HepG2 (cell line): ENCODE measurements around the gene OSBPL3. TPM values are rescaled to one million over a fixed set of nuclear protein-coding genes. Genes with fewer than 3 reads are reported as not detected.

Experiments
- ATAC-seq: fragments of 200-7000 bp; cut with Tn5 transposase; 3 replicates; pipeline ENCODE4 v1.9.1; 2020; ENCODE audit warnings: mild to moderate bottlenecking, moderate library complexity
- BruUV-seq: library from RNA; stranded (reverse); fragments of 400-500 nt; replicated peaks from 2 replicates; lab custom pipeline; 2021; lab: Mats Ljungman, UMichigan
- CTCF ChIA-PET: fragments of 300-600 bp; formaldehyde crosslinking; extraction: SDS; loops from one replicate; lab custom pipeline; 2021; ENCODE audit warnings: low total read pairs, inconsistent platforms, low intra/inter-chr PET ratio; lab: Yijun Ruan, JAX
- POLR2A ChIA-PET: fragments of 350-600 bp; sonication (Branson Sonifier 250); formaldehyde crosslinking; loops from one replicate; lab custom pipeline; 2020; ENCODE audit warnings: antibody characterized with exemption, inconsistent platforms; lab: Yijun Ruan, JAX
- DNase-seq: peaks from one replicate; pipeline ENCODE4 v3.0.0-alpha.2; 2015; ENCODE audit warnings: low spot score
- FAIRE-seq: peaks from 3 replicates; lab custom pipeline; 2011; peaks lifted over from hg19 to GRCh38; lab: Jason Lieb, UNC
- H2AFZ ChIP-seq: one replicate; pipeline ENCODE4 v1.6.1; 2011; ENCODE audit warnings: low read length, inconsistent platforms
- H3K27ac ChIP-seq: fragments of 300-600 bp; 3 replicates; pipeline ENCODE4 v1.8.0; 2011; ENCODE audit warnings: mixed run types, mild to moderate bottlenecking, mixed read lengths, low read length, inconsistent platforms; ENCODE audit not compliant: insufficient read depth; ENCODE audit errors: extremely low read length
- H3K27me3 ChIP-seq, 2 experiments: fragments of 200-600 bp in 1 of 2; 2 replicates in 1 of 2; 3 replicates in 1 of 2; pipeline versions ENCODE4 v1.6.0 to v1.8.0; 2011; ENCODE audit warnings: low read length in 2 of 2, mild to moderate bottlenecking in 2 of 2, moderate library complexity in 2 of 2, inconsistent platforms in 1 of 2; ENCODE audit not compliant: insufficient read depth in 2 of 2, control insufficient read depth in 1 of 2
- H3K36me3 ChIP-seq, 2 experiments: fragments of 200-600 bp in 1 of 2; replicated peaks in 1 of 2; 2 replicates in 1 of 2; 3 replicates in 1 of 2; pipeline versions ENCODE4 v1.5.1 to v1.8.0; 2011; ENCODE audit warnings: low read length in 2 of 2, inconsistent platforms in 1 of 2; ENCODE audit not compliant: insufficient read depth in 2 of 2, control insufficient read depth in 1 of 2
- H3K4me1 ChIP-seq: 2 replicates; pipeline ENCODE4 v1.5.1; 2012; ENCODE audit warnings: low read length, inconsistent platforms; ENCODE audit not compliant: insufficient read depth
- H3K4me2 ChIP-seq: 2 replicates; pipeline ENCODE4 v1.6.0; 2011; ENCODE audit warnings: low read depth, low read length, inconsistent platforms
- H3K4me3 ChIP-seq, 3 experiments: fragments of 200-600 bp in 1 of 3; sonication (generic), shearing (Covaris generic) in 1 of 3; replicated peaks in 1 of 3; 2 replicates each; pipeline ENCODE4 v1.5.1; 2011 to 2016; ENCODE audit warnings: low read length in 3 of 3, inconsistent platforms in 2 of 3, low read depth in 2 of 3, mild to moderate bottlenecking in 2 of 3, control low read depth in 1 of 3, mixed read lengths in 1 of 3; ENCODE audit not compliant: insufficient read depth in 1 of 3
- H3K79me2 ChIP-seq: one replicate; pipeline ENCODE4 v1.6.1; 2011; ENCODE audit warnings: low read length, inconsistent platforms; ENCODE audit not compliant: insufficient read depth
- H3K9ac ChIP-seq: 2 replicates; pipeline ENCODE4 v1.6.0; 2011; ENCODE audit warnings: mild to moderate bottlenecking, low read depth, low read length, inconsistent platforms; ENCODE audit not compliant: insufficient read depth
- H3K9me3 ChIP-seq: 2 replicates; pipeline ENCODE4 v1.5.1; 2012; ENCODE audit warnings: mild to moderate bottlenecking, low read length
- H4K20me1 ChIP-seq: 2 replicates; pipeline ENCODE4 v1.6.0; 2011; ENCODE audit warnings: inconsistent platforms, mild to moderate bottlenecking, low read length, moderate library complexity; ENCODE audit not compliant: insufficient read depth
- BRCA1 ChIP-seq: sonication (generic); formaldehyde crosslinking; IDR thresholded peaks from 2 replicates; pipeline ENCODE4 v1.4.0; 2020; ENCODE audit warnings: missing genetic modification reagents
- HMGA1 ChIP-seq: sonication (generic); formaldehyde crosslinking; conservative IDR thresholded peaks from 2 replicates; pipeline ENCODE4 v1.4.0; 2020; ENCODE audit warnings: missing genetic modification reagents
- HNF4G ChIP-seq, 2 experiments: sonication (generic) in 1 of 2; formaldehyde crosslinking in 1 of 2; IDR thresholded peaks; 2 replicates each; pipeline versions ENCODE4 v1.4.0 to v1.6.1; 2011 to 2020; ENCODE audit warnings: borderline replicate concordance in 2 of 2, low read depth in 2 of 2, mild to moderate bottlenecking in 2 of 2, low read length in 1 of 2, missing genetic modification reagents in 1 of 2, moderate library complexity in 1 of 2
- KAT8 ChIP-seq: IDR thresholded peaks from 2 replicates; pipeline ENCODE4 v1.6.1; 2016; ENCODE audit warnings: missing genetic modification reagents, missing compliant biosample characterization
- MZF1 ChIP-seq: sonication (generic); formaldehyde crosslinking; IDR thresholded peaks from 2 replicates; pipeline ENCODE4 v1.8.1; 2023; ENCODE audit warnings: mild to moderate bottlenecking, missing genetic modification reagents, borderline replicate concordance
- NCOA5 ChIP-seq: sonication (generic); formaldehyde crosslinking; IDR thresholded peaks from 2 replicates; pipeline ENCODE4 v1.4.0; 2020; ENCODE audit warnings: missing genetic modification reagents
- SRSF4 ChIP-seq: fragments of 200-400 bp; formaldehyde crosslinking; IDR thresholded peaks from one replicate; pipeline ENCODE4 v1.6.1; 2018; ENCODE audit warnings: mild to moderate bottlenecking, low read depth, low read length, moderate library complexity; ENCODE audit not compliant: poor library complexity, severe bottlenecking
- SRSF9 ChIP-seq: fragments of 200-400 bp; formaldehyde crosslinking; IDR thresholded peaks from 2 replicates; pipeline ENCODE4 v1.6.1; 2018; ENCODE audit warnings: borderline replicate concordance, mild to moderate bottlenecking, low read depth, low read length; ENCODE audit not compliant: insufficient read depth, poor library complexity, severe bottlenecking
- ZNF296 ChIP-seq: sonication (generic); formaldehyde crosslinking; conservative IDR thresholded peaks from 2 replicates; pipeline ENCODE4 v1.5.0; 2020; ENCODE audit warnings: mild to moderate bottlenecking, missing genetic modification reagents
- ZNF569 ChIP-seq: sonication (generic); formaldehyde crosslinking; IDR thresholded peaks from 2 replicates; pipeline ENCODE4 v1.5.0; 2020; ENCODE audit warnings: mild to moderate bottlenecking, missing genetic modification reagents, moderate library complexity, borderline replicate concordance
- ZNF605 ChIP-seq: sonication (generic); formaldehyde crosslinking; IDR thresholded peaks from 2 replicates; pipeline ENCODE4 v1.8.0; 2022; ENCODE audit warnings: mild to moderate bottlenecking, missing genetic modification reagents
- ZNF776 ChIP-seq: sonication (generic); formaldehyde crosslinking; IDR thresholded peaks from 2 replicates; pipeline ENCODE4 v1.4.0; 2020; ENCODE audit warnings: mild to moderate bottlenecking, missing genetic modification reagents
- WGBS: methylation state at CpG from one replicate; pipeline ENCODE4 v1.1.6; 2017; ENCODE audit warnings: low lambda C conversion rate; 5-methylcytosine and 5-hydroxymethylcytosine counted together
- in situ Hi-C: cut with HindIII; loops from 2 replicates; pipeline ENCODE4 v1.10.0; 2017; ENCODE audit warnings: low pct_unique_long_range_greater_than_20kb; ENCODE audit not compliant: extremely low pct_ligation_motif_present
- intact Hi-C: fragments of 100-400 bp; cut with micrococcal nuclease; formaldehyde crosslinking; loops from one replicate; pipeline ENCODE4 v1.10.0; 2022; ENCODE audit not compliant: unreplicated experiment
- polyA plus RNA-seq, 8 experiments: library from polyadenylated mRNA; depleted of rRNA in 3 of 8; stranded (reverse) in 7 of 8; unstranded in 1 of 8; fragments of >200 nt; fragmentation: Illumina TruSeq in 4 of 8; extraction: Trizol in 4 of 8; gene quantifications; 2 replicates each; pipeline versions ENCODE4 v1.2.1 to v1.2.3, GENCODE V29; 2011 to 2016; ENCODE audit warnings: low read depth in 4 of 8, missing spikeins in 1 of 8, mixed read lengths in 1 of 8; ENCODE audit not compliant: insufficient read depth in 1 of 8
- total RNA-seq, 5 experiments: library from RNA; depleted of rRNA; stranded (reverse); fragments of >200 nt; fragmentation: Illumina TruSeq; extraction: Trizol; gene quantifications; 2 replicates each; pipeline ENCODE4 v1.2.3, GENCODE V29; 2016; ENCODE audit warnings: low read depth in 1 of 5
- TF ChIP-seq, protein P1 (sequence below): sonication (generic); formaldehyde crosslinking; conservative IDR thresholded peaks from 2 replicates; pipeline ENCODE4 v1.8.0; 2022; ENCODE audit warnings: missing genetic modification reagents
- TF ChIP-seq, protein P2 (sequence below): sonication (generic); formaldehyde crosslinking; IDR thresholded peaks from 2 replicates; pipeline ENCODE4 v1.4.0; 2020; ENCODE audit warnings: missing genetic modification reagents, borderline replicate concordance
- TF ChIP-seq, protein P3 (sequence below): sonication (generic); formaldehyde crosslinking; IDR thresholded peaks from 2 replicates; pipeline ENCODE4 v1.4.0; 2020; ENCODE audit warnings: missing genetic modification reagents, borderline replicate concordance

The OSBPL3 gene
- total and polyA plus RNA-seq, 2 of the 13 experiments (the other 11 are each of a cell fraction or from before 2014, with no cell fraction given) = 8.8 to 28.9 TPM

DNA sequence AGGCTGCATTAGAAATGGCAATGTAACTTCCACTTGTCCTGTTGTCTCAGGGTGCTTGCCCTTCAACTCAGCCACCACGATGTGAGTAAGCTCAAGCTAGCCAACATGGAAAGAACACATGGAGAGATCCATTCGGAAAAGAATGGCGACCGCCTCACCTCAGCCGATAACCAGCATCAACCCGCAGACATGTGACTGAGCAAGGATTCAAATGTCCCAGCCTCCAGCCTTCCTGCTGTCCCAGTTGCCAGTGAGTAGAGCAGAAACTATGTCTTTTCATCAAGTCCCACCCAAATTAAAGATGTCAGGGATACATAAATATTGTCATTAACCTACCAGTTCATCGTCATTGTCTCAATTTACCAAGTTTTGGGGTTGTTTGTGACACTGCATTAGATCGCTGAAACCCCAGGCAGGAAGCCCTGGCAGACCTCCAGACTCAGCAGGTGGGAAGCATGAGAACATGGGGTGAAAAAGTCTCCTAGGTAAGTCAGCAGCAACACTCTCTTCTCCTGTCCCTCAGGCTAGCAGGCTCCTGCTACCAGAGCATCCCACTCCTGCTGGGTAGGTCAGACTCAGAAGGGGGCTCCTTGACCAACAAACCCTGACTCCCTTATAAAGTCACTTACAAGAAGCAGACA lies 67.0 kb downstream of the OSBPL3 start:
- 95% methylated on average over 8 of the region's 8 CpGs for WGBS
- intact Hi-C loops = no loop called here
- ATAC-seq = no peak
- DNase-seq = no peak
- H3K27ac ChIP-seq = no peak overlapping the region
- H3K79me2 ChIP-seq = peaks cover 46% of the 10 kb centered on the region
- H3K36me3 ChIP-seq = no peaks in the 10 kb centered on the region
- in situ Hi-C loops = no loop called here
- H4K20me1 ChIP-seq = no peaks in the 10 kb centered on the region
- no peaks in the 10 kb centered on the region for H3K9me3 ChIP-seq
- POLR2A ChIA-PET = no interaction called here
- peaks cover 5% of the 10 kb centered on the region for H3K4me1 ChIP-seq
- no peak overlapping the region for H3K4me2 ChIP-seq
- no TSS peak for BruUV-seq
- CTCF ChIA-PET = no interaction called here
- no peaks in the 10 kb centered on the region for H3K27me3 ChIP-seq
- no peak for FAIRE-seq
- no peak overlapping the region for H3K9ac ChIP-seq
- no peak overlapping the region for H2AFZ ChIP-seq
- no peak overlapping the region for H3K4me3 ChIP-seq
- TF ChIP-seq BRCA1 (no peak), SRSF4 (no peak), KAT8 (CRISPR knock-in tag) (no peak), NCOA5 (CRISPR knock-in tag) (no peak), SRSF9 (no peak), HNF4G (IDR thresholded peaks at IDR 0.05; ENCODE audit: borderline replicate concordance, low read depth, low read length) (no peak), HNF4G (CRISPR knock-in tag; IDR thresholded peaks at IDR 0.05; ENCODE audit: borderline replicate concordance, low read depth) (no peak), ZNF605 (CRISPR knock-in tag) (no peak), MZF1 (CRISPR knock-in tag) (no peak), HMGA1 (CRISPR knock-in tag) (no peak), ZNF296 (CRISPR knock-in tag) (no peak), ZNF569 (CRISPR knock-in tag) (no peak), ZNF776 (CRISPR knock-in tag) (no peak)
- TF ChIP-seq, protein P1, sequence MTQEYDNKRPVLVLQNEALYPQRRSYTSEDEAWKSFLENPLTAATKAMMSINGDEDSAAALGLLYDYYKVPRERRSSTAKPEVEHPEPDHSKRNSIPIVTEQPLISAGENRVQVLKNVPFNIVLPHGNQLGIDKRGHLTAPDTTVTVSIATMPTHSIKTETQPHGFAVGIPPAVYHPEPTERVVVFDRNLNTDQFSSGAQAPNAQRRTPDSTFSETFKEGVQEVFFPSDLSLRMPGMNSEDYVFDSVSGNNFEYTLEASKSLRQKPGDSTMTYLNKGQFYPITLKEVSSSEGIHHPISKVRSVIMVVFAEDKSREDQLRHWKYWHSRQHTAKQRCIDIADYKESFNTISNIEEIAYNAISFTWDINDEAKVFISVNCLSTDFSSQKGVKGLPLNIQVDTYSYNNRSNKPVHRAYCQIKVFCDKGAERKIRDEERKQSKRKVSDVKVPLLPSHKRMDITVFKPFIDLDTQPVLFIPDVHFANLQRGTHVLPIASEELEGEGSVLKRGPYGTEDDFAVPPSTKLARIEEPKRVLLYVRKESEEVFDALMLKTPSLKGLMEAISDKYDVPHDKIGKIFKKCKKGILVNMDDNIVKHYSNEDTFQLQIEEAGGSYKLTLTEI (CRISPR knock-in tag) = no peak
- TF ChIP-seq, protein P2, sequence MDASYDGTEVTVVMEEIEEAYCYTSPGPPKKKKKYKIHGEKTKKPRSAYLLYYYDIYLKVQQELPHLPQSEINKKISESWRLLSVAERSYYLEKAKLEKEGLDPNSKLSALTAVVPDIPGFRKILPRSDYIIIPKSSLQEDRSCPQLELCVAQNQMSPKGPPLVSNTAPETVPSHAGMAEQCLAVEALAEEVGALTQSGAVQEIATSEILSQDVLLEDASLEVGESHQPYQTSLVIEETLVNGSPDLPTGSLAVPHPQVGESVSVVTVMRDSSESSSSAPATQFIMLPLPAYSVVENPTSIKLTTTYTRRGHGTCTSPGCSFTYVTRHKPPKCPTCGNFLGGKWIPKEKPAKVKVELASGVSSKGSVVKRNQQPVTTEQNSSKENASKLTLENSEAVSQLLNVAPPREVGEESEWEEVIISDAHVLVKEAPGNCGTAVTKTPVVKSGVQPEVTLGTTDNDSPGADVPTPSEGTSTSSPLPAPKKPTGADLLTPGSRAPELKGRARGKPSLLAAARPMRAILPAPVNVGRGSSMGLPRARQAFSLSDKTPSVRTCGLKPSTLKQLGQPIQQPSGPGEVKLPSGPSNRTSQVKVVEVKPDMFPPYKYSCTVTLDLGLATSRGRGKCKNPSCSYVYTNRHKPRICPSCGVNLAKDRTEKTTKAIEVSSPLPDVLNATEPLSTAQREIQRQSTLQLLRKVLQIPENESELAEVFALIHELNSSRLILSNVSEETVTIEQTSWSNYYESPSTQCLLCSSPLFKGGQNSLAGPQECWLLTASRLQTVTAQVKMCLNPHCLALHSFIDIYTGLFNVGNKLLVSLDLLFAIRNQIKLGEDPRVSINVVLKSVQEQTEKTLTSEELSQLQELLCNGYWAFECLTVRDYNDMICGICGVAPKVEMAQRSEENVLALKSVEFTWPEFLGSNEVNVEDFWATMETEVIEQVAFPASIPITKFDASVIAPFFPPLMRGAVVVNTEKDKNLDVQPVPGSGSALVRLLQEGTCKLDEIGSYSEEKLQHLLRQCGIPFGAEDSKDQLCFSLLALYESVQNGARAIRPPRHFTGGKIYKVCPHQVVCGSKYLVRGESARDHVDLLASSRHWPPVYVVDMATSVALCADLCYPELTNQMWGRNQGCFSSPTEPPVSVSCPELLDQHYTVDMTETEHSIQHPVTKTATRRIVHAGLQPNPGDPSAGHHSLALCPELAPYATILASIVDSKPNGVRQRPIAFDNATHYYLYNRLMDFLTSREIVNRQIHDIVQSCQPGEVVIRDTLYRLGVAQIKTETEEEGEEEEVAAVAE (CRISPR knock-in tag) = no peak
- TF ChIP-seq, protein P3, sequence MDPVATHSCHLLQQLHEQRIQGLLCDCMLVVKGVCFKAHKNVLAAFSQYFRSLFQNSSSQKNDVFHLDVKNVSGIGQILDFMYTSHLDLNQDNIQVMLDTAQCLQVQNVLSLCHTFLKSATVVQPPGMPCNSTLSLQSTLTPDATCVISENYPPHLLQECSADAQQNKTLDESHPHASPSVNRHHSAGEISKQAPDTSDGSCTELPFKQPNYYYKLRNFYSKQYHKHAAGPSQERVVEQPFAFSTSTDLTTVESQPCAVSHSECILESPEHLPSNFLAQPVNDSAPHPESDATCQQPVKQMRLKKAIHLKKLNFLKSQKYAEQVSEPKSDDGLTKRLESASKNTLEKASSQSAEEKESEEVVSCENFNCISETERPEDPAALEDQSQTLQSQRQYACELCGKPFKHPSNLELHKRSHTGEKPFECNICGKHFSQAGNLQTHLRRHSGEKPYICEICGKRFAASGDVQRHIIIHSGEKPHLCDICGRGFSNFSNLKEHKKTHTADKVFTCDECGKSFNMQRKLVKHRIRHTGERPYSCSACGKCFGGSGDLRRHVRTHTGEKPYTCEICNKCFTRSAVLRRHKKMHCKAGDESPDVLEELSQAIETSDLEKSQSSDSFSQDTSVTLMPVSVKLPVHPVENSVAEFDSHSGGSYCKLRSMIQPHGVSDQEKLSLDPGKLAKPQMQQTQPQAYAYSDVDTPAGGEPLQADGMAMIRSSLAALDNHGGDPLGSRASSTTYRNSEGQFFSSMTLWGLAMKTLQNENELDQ (CRISPR knock-in tag) = no peak
